ENCODE results near the gene LTA. TPM values are rescaled to one million over a fixed set of nuclear protein-coding genes. Genes with fewer than 3 reads are reported as not detected.

Gene LTA
- total RNA-seq, 1 experiment from 2014 or later: not detected

GRCh38 chr6:31559958-31560696 lies 12.0 kb upstream of the LTA start:
- H3K4me3 Mint-ChIP-seq (ENCODE audit: low read depth, unreplicated experiment): no peak overlapping the region
- CTCF ChIA-PET: interaction anchor here (0.6 to 1.1 kb wide), 2 partner anchors 38 to 59 kb away, joined by 3 read pairs; no protein-coding TSS in a partner anchor
- H3K9me3 Mint-ChIP-seq (ENCODE audit: low read depth, unreplicated experiment): no peaks in the 10 kb centered on the region
- intact Hi-C loops (cut with micrococcal nuclease; ENCODE audit: unreplicated experiment): no loop called here
- peaks cover 9% of the 10 kb centered on the region for H3K27me3 Mint-ChIP-seq (ENCODE audit: unreplicated experiment)
- DNase-seq: peak; percentile 68
- H3K36me3 Mint-ChIP-seq (ENCODE audit: insufficient read depth, unreplicated experiment): peaks cover 20% of the 10 kb centered on the region
- no peak for TF ChIP-seq CTCF (IDR thresholded peaks at IDR 0.05; ENCODE audit: unreplicated experiment)
- peak overlapping the region; percentile 22 for H3K27ac Mint-ChIP-seq (ENCODE audit: unreplicated experiment)
- H3K4me1 Mint-ChIP-seq (ENCODE audit: low read depth, unreplicated experiment): peaks cover 21% of the 10 kb centered on the region
- BruUV-seq (replicated peaks): no TSS peak

- Mint-ChIP-seq H3K27me3 (ENCODE audit: unreplicated experiment) (peaks cover 15% of the 10 kb centered on the region), H3K9me3 (ENCODE audit: low read depth, unreplicated experiment) (no peaks in the 10 kb centered on the region), H3K4me1 (ENCODE audit: low read depth, unreplicated experiment) (peaks cover 21% of the 10 kb centered on the region), H3K27ac (ENCODE audit: unreplicated experiment) (no peak overlapping the region), H3K36me3 (ENCODE audit: insufficient read depth, unreplicated experiment) (peaks cover 20% of the 10 kb centered on the region), H3K4me3 (ENCODE audit: low read depth, unreplicated experiment) (no peak overlapping the region)
- no peak for DNase-seq
- CTCF ChIA-PET: interaction anchor here (0.6 to 0.8 kb wide), 2 partner anchors 23 to 58 kb away, joined by 3 read pairs; no protein-coding TSS in a partner anchor
- TF ChIP-seq CTCF (IDR thresholded peaks at IDR 0.05; ENCODE audit: unreplicated experiment): no peak
- intact Hi-C loops (cut with micrococcal nuclease; ENCODE audit: unreplicated experiment): no loop called here
- no TSS peak for BruUV-seq (replicated peaks)
These were observed 11.4 kb upstream of the LTA start for GRCh38 chr6:31560697-31561058.

- no peaks in the 10 kb centered on the region for H3K9me3 Mint-ChIP-seq (ENCODE audit: low read depth, unreplicated experiment)
- DNase-seq: no peak
- no peak overlapping the region for H3K4me3 Mint-ChIP-seq (ENCODE audit: low read depth, unreplicated experiment)
- BruUV-seq (replicated peaks): no TSS peak
- intact Hi-C loops (cut with micrococcal nuclease; ENCODE audit: unreplicated experiment): no loop called here
- no peaks in the 10 kb centered on the region for H3K4me1 Mint-ChIP-seq (ENCODE audit: low read depth, unreplicated experiment)
- TF ChIP-seq CTCF (IDR thresholded peaks at IDR 0.05; ENCODE audit: unreplicated experiment): no peak
- CTCF ChIA-PET: interaction anchor here (0.9 kb wide), 1 partner anchor 31 kb away, joined by 3 read pairs; no protein-coding TSS in a partner anchor
- H3K27me3 Mint-ChIP-seq (ENCODE audit: unreplicated experiment): peaks cover 51% of the 10 kb centered on the region
- H3K36me3 Mint-ChIP-seq (ENCODE audit: insufficient read depth, unreplicated experiment): peaks cover 5% of the 10 kb centered on the region
- H3K27ac Mint-ChIP-seq (ENCODE audit: unreplicated experiment): no peak overlapping the region
These were observed 4.3 kb upstream of the LTA start for GRCh38 chr6:31567531-31568370.

- CTCF ChIA-PET: no interaction called here
- Mint-ChIP-seq H3K27ac (ENCODE audit: unreplicated experiment) (no peak overlapping the region), H3K4me3 (ENCODE audit: low read depth, unreplicated experiment) (no peak overlapping the region), H3K36me3 (ENCODE audit: insufficient read depth, unreplicated experiment) (peaks cover 5% of the 10 kb centered on the region), H3K9me3 (ENCODE audit: low read depth, unreplicated experiment) (no peaks in the 10 kb centered on the region), H3K27me3 (ENCODE audit: unreplicated experiment) (peaks cover 59% of the 10 kb centered on the region), H3K4me1 (ENCODE audit: low read depth, unreplicated experiment) (no peaks in the 10 kb centered on the region)
- no peak for DNase-seq
- intact Hi-C loops (cut with micrococcal nuclease; ENCODE audit: unreplicated experiment): no loop called here
- TF ChIP-seq CTCF (IDR thresholded peaks at IDR 0.05; ENCODE audit: unreplicated experiment): no peak
- no TSS peak for BruUV-seq (replicated peaks)
These were observed 3.5 kb upstream of the LTA start for GRCh38 chr6:31568537-31568961.
